Smooth muscle cell of the brain vasculature (primary cell): Measurements from ENCODE around the gene TNK1.

Experiments used
- DNase-seq: peaks from one replicate; pipeline ENCODE4 v3.0.0-alpha.2; 2012; ENCODE audit warnings: low read depth, low spot score

TNK1 gene

DNA sequence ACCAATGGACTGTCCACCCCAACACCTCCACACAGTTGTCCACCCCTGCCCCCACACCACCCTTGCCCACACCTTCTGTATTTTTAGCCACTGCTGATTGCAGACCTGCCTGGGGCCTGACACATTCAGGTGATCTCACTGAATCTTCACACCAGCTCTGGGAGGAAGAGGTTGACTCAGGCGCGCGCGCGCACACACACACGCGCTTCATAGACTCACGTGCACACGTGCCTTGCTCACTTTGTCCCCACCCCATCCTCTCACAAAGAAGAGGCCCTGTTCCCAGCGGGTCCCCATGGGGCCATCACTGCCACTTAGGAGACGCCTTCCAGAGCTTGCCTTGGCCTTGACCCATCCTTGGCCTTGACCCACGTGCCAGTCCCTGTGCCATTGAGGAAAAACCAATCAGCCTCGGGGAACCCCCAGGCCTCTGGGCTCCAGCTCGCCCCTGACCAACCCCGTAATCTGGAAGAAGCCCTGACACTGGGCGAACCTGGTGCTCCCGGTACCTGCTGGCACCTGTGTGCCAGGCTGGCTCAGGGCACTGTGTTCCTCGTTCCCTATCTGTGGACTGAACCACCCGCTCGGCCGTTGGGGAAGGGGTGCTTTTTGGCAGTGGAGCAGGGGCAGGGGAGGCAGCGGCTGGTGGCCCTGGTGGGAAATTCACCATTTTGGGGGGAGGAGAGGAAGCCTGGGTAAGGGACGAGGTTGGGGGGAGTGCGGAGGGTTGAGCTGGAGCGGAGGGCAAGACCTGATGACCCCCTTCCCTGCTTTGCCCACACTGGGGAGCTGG lies 29.9 kb downstream of the TNK1 start:
- no peak for DNase-seq

GRCh38 chr17:7411427-7411750 lies 30.5 kb downstream of the TNK1 start:
- DNase-seq: no peak

GRCh38 chr17:7413346-7413985 lies 32.6 kb downstream of the TNK1 start:
- DNase-seq: no peak

DNA sequence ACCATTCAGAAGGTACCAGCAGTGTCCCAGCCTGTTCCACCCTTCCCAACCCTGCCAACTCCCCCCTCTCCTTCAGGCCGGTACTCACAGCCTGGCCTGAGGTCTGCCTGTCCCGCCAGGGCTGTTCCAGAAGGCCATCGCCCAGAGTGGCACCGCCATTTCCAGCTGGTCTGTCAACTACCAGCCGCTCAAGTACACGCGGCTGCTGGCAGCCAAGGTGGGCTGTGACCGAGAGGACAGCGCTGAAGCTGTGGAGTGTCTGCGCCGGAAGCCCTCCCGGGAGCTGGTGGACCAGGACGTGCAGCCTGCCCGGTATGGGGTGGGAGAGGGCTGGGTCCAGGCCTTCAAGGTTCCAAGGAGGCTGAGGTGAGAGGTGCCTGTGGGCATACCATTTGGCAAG lies 33.9 kb downstream of the TNK1 start:
- no peak for DNase-seq

- no peak for DNase-seq
Measured at GRCh38 chr17:7415784-7416183, 34.9 kb downstream of the TNK1 start.

GRCh38 chr17:7416323-7416722 lies 35.4 kb downstream of the TNK1 start:
- no peak for DNase-seq

GRCh38 chr17:7417056-7417655 lies 36.3 kb downstream of the TNK1 start:
- DNase-seq: no peak

DNA sequence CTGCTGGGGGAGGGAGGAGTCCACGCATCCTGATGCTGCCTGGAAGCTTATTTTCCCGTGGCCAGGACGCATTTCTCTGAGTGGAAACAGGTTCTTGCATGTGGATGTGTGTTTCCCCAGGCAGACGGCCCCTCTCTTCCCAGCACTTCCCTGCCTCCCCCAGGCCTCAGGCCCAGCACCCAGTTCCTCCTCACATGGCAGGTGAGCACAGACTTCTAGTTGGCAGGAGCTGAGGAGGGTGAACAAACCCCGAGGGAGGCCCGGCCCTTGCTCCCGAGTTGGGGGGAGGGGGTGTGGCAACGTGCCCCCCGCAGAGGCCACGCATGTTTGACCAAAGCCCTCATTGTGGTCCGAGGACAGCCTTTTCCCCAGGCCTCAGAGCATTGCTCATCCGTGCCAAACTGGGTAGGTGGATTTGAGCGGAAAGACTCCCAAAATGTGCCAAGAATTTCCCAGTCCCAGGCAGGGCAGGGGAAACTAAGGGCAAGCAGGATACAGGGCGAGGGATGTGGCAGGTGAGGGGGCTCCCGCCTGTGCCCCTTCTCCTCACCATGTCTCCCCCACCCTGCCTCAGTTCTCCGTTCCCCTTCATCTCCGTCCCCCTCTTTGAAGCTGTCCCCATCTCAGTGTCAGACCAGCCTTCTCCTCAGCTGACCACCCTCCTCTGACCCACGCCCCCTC lies 37.7 kb downstream of the TNK1 start:
- DNase-seq: no peak

DNA sequence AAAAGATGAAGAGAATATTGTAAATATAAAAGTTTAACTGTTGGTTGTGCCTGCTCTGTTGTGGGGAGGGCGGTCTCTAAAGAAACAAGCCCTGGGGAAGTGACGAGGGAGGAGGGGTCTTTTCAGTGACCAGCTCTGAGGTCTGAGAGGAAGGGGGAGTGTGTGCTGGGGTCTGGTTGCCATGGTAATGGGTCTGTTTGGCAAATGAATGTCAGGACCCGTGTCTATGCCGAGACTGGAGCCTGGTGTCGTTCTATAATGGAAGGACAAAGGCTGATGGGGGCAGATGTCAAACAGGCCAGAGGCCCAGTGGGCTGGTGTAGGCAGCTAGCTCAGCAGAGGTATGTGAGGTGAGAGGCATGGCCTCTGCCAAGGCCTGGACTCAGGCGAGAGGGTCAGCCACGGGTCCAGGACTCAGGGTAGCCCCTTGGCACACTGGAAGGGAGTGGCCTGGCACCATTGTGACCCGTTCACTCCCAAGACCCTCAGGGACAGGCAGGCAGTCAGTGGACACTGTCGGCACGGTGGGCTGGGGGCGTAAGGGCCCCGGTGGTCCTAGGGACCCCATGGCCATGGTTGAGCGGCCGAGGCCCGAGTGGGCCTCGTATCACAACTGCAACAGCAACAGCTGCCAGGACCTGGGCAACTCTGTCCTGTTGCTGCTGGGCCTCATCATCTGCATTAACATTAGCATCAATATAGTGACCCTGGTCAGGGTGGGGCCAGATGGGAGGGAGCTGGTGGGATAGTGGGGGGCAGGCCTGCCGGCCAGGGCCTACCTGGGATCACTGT lies 39.1 kb downstream of the TNK1 start, which contains the start of gene SPEM1:
TSS of gene SPEM1 (plus strand) at position 506 of the 792 bp plus-strand sequence. CDS start at position 567, 61 bp downstream.
- no peak for DNase-seq

GRCh38 chr17:7421186-7421585 lies 40.3 kb downstream of the TNK1 start:
- no peak for DNase-seq

DNA sequence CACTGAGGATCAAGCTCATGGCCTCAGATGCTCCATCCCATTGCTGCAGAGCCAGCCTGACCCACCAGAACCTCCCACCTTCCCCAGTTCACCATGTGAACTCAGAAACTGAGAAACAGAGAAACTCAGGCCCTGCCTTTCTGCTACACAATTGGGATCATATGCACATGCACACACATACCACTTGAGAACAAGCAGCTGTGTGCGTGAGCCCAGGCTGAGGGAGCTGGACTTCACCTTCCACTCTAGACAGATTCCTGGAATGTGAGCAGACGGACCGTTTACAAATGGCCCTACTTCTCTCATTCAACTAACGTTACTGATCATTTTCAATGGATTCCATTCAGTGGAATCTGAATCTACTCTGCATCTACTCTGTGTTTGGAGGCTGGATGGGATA lies 42.8 kb downstream of the TNK1 start:
- no peak for DNase-seq

DNA sequence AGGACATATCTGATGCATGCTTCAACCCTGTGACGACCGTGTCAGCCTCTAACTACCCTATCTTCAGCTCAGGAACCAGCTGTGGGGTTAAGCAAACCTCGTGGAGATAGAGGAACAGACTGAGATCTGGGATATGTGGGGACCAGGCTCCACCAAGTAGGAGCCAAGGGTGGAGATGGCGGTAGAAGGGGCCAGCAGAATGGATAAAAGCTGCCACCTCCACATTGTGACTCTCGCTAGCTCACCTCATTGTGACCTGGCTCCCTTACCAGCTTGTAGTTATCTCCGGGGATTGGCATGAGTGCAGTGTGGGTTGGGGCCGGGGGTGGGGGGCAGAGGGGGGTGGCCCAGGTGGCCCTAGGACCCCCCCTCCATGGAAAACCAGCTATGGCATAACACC lies 44.4 kb downstream of the TNK1 start, which contains the start of gene SPEM2:
TSS of gene SPEM2 (plus strand) at position 301 of the 400 bp plus-strand sequence. CDS start at position 374, 73 bp downstream.
- DNase-seq: no peak

DNA sequence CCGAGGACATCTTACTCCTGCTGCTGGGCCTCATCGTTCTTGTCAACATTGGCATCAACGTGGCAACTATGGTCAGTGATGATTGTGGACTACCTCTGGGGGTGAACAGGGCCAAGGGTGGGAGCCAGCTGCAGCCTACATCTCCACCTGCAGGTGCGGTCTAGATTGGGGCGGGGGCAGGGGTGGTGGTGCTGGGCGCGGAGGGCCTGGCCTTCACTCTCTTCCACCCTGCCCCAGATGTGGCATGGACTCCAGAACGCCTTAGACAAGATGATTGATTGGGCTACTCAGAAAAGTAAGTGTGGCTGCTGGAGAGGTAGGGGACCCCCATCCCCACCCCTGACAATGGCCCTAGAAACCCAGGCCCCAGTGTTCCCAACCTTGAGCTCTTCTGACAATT lies 44.9 kb downstream of the TNK1 start:
- no peak for DNase-seq

DNA sequence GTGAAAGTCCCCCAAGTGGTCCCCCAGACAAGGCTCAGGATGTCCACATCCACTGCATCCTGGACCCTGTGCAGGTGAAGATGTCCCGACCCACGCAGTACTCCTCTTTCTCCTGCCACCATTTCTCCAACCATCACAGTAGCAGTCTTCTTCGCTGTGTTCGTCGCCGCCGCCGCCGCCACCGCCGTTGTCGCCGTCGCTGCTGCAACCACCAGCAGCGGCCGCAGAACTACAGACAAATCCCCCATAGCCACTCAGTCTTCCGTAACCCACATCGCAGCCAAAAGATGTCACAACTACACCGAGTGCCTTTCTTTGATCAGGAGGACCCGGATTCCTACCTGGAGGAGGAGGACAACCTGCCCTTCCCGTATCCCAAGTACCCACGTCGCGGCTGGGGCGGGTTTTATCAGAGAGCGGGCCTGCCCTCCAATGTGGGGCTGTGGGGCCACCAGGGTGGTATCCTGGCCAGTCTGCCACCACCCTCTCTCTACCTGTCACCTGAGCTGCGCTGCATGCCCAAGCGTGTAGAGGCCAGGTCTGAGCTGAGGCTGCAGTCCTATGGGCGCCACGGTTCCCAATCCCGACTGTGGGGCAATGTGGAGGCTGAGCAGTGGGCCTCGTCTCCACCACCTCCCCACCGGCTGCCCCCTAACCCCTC lies 45.4 kb downstream of the TNK1 start:
- DNase-seq: no peak

DNA sequence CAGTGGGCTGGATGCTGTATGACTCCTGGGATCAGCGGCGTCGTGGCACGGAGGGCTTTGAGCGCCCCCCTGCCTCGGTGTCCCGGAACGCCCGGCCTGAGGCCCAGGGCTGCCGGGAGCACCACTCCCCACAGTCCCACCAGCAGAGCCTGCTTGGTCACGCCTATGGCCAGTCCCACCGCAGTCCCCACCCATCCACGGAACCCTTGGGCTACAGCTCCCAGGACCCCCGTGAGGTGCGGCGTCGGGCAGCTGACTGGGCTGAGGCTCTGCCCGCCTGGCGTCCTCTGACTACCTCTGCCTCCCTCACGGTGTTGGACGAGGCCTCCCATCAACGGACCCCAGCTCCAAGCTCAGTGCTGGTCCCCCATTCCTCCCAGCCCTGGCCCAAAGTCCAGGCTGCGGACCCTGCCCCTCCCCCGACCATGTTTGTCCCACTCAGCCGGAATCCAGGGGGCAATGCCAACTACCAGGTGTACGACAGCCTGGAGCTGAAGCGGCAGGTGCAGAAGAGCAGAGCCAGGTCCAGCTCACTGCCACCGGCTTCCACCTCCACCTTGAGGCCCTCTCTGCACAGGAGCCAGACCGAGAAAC lies 46.1 kb downstream of the TNK1 start:
- DNase-seq: no peak

DNA sequence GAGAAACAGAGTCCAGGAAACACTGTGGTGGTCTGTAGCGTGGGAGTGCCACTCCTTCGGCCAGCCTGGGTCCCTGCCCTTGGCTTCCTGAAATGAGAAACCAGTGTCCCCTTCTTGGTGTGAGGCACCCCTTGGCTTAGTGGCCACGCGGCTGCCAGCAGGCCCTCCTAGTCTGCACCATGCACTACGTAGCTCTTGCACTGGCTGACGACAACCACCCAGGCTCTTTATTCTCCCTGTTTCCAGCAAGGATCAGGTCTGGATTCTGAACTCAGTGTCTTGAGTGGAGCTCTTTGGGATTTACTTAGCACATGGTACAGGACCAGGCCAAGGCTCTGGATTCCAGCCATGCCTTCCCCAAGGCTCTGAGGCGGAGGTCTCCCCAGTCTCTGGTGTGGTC lies 46.7 kb downstream of the TNK1 start:
- DNase-seq: no peak

DNA sequence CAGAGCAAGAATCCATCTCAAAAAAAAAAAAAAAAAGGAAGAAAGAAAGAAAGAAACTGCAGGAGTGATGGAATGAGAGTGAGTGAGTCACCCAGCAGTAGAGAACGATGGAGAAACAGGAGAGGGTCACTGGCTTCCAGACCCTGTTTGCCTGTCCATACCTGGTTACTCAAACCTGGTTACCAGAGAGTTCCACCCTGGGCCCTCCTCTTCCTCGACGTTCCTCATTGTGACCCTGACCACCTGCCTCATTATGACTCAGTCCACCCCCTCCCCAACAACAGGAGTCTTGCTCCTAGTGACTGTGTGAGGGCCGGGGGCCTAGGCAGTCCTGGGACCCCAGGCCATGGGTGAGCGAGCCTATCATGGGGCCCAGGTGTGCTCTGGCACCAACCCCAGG lies 47.7 kb downstream of the TNK1 start, which contains the start of gene SPEM3:
TSS of gene SPEM3 (plus strand) at position 301 of the 400 bp plus-strand sequence. CDS start at position 347, 46 bp downstream.
- DNase-seq: no peak

DNA sequence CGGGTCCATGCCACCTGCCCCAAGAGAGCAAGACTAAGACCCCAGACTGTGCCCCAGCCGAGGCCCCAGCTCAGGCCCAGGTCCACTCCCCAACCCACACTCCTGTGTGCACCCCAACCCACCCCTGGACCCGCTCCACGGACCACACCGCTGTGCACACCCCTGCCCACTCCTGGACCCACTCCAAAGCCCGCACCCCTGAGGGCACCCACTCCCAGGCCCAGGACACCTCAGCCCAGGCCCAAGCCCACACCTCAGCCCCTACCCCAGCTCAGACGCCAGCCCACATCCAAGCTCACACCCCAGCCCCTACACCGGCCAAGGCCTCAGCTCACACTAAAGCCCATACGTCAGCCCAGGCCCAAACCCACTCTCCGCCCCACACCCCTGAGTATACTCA lies 48.8 kb downstream of the TNK1 start:
- no peak for DNase-seq

GRCh38 chr17:7431231-7431630 lies 50.3 kb downstream of the TNK1 start:
- no peak for DNase-seq

GRCh38 chr17:7432296-7432695 lies 51.4 kb downstream of the TNK1 start:
- DNase-seq: no peak
